GM21526 (cell line): ENCODE results near the gene MS4A7.

Experiments used
- ATAC-seq: cut with Tn5 transposase; IDR thresholded peaks from one replicate; pipeline ENCODE4 v1.9.1; 2021; ENCODE audit warnings: moderate library complexity; ENCODE audit not compliant: unreplicated experiment, low FRiP score

Gene MS4A7

DNA sequence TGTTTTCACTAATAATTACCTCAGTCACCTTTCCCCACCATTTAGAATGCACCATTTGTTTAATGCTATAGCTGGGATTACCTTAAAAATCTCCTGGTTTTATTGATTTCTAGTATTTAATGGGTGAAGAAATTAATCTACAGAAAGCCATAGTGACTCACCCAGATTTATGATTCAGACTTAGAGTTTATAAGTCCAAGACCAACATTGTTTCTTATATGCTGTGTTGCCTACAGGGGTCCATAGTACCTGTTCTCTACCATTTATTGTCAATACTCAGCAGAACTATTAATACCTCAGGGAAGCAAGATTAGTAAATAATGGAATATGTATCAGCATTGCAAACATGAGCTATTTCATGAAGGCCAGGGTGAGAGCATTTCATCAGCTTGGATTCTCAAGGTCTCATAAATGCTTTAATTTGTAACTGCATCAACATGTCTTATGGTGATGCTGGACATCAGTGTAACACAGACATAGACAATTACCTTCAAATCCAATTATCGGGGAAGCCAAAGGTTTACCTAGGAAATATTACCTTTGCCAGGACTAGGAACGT, 8.0 kb upstream of the MS4A7 start:
- ATAC-seq: no peak

DNA sequence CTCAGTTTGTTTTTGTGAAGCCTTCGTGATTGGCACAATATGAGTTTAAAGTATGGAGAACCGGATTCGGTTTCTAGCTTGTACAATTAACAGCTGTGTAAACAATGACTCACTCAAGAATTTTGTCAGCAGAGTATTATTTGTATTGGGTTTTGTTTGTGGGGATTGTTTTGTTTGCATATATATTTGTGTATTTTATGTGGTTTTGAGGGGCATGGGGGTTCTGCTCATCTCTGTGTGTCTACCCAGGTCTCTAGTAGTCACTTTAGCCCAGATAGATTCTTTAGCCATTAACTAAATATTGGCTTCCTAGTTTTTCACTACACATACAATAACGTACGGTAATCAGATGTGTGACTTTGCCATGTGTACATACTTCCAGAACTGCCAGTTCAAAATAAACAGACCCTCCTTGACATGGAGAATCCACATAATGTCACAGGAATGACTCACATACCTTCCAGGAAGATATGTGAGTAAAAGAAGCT, 7.5 kb upstream of the MS4A7 start:
- no peak for ATAC-seq

DNA sequence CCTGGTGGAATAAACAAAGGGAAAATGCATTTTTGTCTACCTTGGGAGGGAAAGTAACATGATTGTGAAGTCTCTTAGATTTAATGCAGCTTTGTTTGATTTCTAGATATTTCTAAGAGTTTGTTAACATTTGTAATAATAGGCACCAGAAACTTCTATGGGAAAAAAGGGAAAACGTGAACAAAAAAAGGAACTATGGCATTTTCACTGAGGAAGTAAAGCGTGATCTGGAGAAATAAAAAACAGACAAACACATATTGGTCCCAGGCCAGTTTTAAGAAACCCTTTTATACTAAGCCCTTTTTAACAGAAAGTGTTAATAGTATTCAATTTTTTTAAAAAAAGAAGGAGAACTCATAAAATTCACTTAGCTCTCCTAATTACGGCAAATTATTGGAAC, 6.9 kb upstream of the MS4A7 start:
- no peak for ATAC-seq

DNA sequence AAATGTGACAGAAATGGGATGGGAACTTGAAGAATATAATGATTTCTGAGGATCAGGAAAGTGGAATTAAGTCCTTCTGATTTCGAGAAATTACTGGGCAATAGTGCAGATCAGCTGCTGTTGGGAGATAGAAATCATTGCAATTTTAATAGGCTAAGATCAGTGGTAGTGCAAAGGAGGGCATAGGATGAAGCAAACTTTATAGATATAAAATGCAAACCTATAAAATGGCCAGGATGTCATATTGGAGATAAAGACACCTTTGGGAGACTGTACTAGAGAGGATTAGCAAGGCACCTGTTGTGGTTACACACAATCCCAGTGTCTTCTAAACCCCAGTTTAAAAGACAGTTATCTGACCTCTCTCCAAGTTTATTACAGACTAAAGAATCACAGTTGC, 6.5 kb upstream of the MS4A7 start:
- no peak for ATAC-seq

DNA sequence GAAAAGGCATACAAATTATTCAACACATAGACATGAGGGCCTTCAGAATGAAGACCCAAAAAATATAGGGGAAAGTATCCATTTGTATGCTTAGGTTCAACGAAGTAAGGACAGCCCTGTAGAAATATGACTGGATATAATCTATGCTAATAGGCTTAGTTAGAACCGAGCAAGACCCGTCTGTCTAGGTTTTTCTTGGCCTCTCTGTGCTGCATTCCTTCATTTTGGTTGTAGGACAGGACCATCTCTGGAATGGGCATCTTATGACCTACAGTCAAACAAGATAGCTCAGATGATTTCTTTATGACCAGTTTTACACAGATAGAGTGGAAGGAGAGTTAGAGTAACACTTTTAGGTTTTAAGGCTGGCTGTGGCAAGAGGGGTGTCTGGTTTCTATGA, 5.6 kb upstream of the MS4A7 start:
- ATAC-seq: no peak

DNA sequence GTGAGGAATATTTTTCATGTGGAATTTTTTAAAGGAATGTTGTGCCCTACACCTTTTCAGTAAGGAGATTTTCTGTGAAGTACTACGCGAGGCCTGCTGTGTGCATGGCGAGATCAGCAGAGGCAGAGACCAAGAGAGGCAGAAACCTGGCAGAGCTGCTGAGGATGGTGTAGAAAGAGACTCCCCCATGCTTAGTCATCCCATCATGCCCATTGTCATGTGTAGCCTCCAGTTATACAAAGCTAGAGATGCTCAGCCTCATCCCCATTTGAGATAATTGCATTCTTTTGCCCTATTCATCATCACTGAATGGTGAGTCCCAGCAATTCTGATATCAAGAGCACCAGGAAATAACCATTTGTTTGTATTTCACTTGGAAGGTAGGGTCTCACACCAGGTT, 3.0 kb upstream of the MS4A7 start:
- no peak for ATAC-seq

DNA sequence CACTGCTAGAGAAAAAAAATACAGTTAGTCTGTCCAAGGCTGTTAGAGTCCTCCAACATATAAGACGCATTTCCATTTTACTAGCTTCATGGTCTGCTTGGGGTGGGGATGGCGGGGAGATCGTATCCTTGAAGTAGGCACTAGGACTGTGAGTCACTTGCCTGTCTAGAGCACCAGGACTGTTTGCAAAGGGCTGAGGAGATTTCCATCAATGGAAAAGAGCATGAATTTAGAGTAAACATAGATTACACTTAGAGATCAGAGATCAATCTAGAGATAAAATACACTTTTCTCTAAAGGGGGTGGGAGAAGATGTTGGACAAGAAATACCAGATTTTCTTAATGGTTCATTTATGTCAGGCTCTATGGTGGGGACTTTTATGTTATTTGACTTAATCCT, 1.7 kb upstream of the MS4A7 start:
- no peak for ATAC-seq

DNA sequence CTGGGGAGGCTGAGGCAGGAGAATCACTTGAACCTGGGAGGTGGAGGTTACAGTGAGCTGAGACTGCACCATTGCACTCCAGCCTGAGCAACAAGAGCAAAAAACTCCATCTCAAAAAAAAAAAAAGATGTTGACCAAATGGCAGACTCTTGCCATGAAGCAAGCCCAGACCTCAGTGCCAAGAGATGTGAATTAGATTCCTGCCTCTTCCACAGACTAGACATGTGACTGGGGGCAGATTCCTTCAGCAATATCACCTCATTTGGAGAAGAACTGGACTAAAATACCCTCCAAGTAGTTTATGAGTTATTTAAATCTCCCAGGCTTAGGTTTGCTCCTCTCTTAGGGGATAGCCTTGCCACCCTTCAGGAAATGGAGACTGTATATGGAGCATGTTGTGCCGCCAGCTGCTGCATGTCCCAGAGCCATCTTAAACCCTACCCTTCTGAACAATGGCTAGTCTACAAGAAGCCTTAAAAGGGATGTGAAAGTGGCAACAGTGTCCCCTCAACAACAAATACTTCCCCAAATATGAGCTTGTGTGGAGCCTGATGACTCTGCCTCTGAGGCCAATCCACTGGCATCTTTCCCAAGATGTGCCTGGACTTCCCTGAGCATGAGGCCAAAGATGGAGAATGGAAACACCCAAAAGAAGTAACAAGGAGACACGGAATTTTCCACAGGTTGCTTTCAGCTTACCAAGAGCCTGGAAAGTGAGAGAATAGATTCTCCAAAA, 763 bp upstream of the MS4A7 start:
- peak; percentile 48 for ATAC-seq

DNA sequence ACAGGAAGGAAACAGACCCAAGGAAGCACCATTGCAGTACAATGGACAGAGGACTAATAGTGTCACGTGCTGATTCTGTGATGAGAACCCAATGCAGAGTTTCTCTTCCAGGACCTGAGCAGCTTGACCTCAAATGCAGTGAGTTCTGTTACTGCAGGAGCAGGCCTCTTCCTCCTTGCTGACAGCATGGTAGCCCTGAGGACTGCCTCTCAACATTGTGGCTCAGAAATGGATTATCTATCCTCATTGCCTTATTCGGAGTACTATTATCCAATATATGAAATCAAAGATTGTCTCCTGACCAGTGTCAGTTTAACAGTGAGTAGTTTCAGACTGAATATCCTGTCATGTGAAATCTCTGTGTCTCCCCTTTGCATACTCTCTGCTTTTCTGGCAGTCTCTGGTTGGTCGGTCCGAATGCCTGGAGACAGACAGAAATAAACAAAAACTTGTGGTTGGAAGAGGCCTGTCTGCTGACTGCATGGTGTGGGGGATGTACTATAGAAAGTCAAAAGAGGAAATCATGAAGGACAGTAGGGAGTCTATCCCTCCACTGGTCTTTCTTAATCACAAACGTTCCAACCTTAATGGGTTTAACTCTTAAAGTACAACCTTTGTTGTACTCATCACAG, 11.1 kb downstream of the MS4A7 start:
- peak; percentile 86 for ATAC-seq

DNA sequence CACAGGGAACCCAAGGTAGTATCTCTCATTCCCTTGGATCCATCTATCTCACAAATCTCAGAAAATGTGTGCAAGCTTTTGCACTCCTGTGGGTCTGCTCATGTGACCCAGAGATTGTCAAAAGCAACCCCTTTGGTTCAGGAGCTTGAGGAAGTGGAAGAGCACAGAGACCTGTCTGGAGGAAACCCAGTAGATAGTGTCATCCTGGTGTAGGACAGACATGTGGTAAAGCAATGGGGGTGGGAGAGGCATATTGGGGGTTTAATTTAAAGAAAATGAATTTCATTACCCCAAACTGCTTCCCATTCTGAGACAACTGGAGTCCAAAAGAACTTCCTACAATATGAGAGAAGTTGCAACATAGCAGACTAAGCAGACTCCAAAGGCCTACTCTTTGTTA, 12.1 kb downstream of the MS4A7 start:
- ATAC-seq: no peak

DNA sequence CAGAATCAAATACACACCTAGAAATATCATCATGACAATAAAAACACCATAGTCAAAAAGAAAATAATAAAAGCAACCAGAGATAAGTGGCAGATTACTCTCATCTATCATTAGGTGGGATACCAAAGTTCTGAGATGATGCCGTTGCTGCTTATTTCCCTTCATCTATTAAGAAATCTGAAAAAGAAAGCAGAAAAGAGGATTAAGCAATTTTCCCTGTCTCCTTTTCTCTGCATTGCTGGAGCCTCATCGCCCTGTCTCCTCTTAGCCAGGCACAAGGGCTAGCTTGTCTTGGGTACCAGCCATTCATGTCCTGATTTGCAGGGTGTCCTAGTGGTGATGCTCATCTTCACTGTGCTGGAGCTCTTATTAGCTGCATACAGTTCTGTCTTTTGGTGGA, 14.0 kb downstream of the MS4A7 start:
- no peak for ATAC-seq

DNA sequence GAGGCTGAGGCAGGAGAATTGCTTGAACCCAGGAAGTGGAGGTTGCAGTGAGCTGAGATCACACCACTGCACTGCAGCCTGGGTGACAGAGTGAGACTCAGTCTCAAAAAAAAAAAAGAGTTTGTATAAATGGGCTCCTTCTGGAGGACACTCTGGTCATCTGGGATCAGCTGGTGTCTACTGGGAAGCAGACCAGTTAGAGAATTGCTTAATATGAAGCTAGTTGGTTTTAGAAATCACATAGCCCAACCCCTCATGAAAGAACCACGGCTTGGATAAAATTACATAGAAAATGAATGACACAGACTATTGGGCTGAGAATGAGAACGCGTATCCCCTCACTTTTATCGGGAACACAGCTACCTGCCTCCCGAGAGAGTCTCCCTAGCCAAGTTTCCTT, 14.7 kb downstream of the MS4A7 start:
- ATAC-seq: no peak

DNA sequence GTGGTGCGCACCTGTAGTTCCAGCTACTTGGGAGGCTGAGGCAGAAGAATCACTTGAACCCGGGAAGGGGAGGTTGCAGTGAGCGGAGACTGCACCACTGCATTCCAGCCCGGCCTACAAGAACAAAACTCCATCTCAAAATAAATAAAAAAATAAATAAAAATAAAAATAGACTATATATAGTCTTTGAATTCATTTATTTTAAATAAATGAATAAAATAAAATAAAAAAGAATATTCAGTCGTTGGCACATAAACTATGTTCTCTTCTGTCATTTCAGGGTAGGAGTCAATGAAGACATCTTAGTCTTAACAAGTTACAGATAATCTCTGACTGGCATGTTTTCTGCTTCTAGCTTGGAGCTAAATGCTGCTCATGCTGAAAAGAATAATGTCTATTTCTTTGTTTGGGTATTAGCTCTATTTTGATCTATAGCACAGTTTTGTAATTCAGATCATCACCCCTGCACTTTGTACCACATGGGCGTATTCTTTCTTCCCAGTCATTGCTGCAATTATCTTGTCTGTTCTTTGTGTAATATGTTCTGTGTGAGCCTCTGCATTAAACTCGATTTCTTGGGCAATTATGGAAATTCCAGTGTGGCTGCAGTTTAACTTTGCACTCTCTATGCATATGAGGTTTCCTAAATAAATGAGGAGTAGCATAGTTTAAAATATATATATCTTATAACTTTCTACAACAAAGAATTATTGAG, 16.5 kb downstream of the MS4A7 start:
- ATAC-seq: no peak

DNA sequence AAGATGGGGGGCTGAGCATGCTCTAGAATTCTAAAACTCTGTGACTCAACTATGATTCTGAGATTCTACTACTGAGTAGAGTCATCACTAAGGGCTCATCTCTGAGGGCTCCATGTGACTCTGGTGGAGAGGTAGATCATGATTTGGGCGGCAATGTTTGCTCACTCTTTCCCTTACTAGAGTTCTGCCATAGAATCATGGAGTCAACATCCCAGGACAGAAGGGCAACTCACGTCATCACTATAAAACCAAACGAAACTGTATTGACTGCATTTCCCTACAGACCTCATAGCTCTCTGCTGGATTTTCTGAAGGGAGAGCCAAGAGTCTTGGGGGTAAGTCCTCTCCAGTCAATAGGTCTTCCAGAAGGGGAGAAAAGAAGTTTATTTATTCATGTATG, 18.1 kb downstream of the MS4A7 start, which contains the start of gene MS4A14:
TSS of gene MS4A14 (plus strand) at position 78 of the 400 bp plus-strand sequence. CDS start at position 198, 120 bp downstream.
- peak; percentile 13 for ATAC-seq

DNA sequence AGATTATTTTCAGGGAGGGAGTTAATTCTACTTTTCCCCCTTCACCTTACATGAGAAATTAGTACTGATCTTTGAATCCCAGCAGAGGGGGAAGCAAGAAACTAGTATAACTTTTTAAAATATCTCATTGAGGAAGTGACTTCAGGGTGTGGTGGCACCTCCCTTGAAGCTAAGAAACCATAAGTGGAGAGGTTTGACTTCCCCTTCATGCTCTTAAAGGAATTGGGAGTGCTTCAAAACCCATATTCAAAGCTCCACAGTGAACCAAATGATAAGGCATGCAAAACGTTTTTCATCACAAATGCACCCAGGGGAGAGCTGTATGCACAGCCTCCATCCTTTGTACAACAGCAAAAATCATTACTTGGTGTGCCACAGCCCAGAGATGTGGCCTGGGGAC, 18.5 kb downstream of the MS4A7 start:
- ATAC-seq: peak; percentile 79

DNA sequence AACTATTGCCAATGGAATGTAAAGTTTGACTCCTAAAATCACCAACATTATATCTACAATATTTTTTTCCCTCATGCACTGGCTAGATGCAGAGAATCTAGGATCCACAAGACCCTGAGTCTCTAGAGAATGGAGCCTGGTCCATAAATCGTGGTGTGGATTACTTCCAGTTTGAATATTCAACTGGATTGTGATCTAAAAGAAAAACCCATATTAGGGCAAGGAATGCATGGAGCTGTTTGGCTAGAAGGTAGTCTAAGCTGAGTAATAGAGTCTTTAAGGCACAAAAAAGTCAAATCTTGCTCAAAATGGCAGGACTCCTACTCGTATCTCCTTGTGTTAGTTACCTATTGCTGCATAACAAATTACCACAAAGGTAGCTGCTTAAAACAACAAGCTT, 41.7 kb downstream of the MS4A7 start:
- no peak for ATAC-seq

DNA sequence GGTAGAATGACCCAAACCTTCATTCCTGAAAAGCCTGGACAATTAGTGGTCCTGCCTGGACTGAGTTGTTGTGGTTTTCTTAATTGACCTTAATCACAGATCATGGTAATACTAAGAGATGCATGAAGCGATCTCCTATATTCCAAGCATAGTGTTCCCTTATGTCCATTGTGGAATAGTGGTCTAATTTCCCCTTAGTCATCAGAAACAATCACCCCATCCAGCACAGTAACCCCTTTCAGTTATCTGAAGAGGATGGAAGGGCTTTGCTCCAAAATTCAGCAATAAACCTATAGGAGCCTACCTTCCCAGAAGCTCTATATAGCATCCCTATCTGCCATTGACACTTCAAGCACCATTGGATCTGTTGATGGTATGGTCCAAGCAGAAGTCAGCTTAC, 44.3 kb downstream of the MS4A7 start:
- no peak for ATAC-seq

DNA sequence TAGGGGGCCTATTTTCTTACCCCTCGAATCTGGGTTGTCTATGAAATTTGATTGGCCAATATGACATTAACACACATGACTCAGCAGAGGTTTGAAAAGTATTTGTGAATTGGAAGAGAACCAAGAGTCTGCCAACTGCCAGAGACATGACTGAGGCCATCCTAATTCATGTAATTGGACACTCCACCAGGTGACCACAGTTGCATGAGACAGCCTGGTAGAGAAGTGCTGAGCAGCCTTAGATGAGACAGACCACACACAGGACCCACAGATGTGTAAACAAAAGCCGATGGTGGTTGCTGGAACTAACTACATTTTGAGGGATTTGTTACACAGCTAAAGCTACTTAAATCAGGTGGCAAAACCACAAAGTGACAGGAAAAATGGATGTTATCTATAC, 50.2 kb downstream of the MS4A7 start:
- no peak for ATAC-seq

DNA sequence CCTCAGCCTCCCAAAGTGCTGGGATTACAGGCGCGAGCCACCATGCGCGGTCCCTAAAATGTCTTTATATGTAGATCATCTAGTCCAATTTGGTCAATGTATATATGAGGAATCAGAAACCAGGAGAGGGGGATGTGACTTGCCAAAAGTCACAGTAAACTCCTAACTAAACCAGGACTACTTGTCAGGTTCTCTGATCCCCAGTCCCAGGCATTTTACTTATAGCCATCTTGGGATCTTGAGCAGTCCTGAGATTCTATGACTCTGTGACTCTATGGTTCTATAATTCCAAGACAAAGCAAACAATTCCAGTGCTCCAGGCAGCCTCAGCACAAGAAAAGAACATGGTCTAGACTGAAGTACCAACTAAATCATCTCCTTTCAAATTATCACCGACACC, 50.9 kb downstream of the MS4A7 start, which contains the start of gene MS4A5:
TSS of gene MS4A5 (plus strand) at position 301 of the 400 bp plus-strand sequence. CDS start 103 bp downstream, outside the sequence.
- ATAC-seq: no peak

DNA sequence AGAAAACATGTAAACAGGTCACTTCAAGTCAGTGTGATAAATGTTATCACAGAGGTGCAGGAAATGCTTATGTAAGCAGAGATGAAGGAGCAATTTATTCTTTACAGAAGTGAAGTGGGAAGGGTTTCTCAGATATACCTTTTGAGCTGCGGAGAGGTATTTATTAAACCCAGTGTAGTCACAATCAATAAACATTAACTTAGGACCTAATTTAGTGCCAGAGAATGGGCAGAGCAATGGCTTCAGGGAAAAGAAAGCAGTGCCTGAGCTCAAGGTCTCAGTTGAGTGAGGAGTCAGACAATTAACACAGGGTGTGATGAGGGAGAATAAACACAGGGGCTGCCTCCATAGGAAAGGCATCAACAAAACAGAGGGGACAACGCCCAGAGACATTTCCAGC, 52.9 kb downstream of the MS4A7 start:
- ATAC-seq: no peak

DNA sequence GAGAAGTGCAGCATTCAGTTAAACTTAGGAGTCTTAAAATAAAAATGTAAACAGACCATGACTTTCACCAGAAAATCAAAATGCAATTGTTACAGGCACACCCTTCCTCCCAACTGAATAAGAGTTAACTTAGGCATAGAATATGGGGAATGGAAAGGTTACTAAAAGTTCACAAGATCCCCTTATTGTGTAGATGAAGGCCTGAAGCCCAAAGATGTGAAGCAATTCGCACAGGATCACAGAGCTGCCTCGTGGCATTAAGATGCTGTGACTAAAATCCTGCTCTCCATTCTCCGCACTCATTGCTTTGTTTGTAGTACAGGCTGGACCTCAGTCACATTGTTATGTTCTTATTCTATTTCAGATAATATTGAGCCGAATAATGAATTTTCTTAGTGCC, 55.1 kb downstream of the MS4A7 start:
- no peak for ATAC-seq
